Chondrocyte (in vitro differentiated cells): ENCODE measurements around the gene PABPC1L. TPM values are rescaled to one million over a fixed set of nuclear protein-coding genes. Genes with fewer than 3 reads are reported as not detected.

Experiments used
- DNase-seq: peaks from one replicate; pipeline ENCODE4 v3.0.0; 2021; ENCODE audit warnings: mixed read lengths, low spot score
- H3K27ac Mint-ChIP-seq: one replicate; pipeline ENCODE4 v1.8.0; 2021; ENCODE audit warnings: mild to moderate bottlenecking, moderate library complexity, mixed read lengths; ENCODE audit not compliant: unreplicated experiment
- H3K27me3 Mint-ChIP-seq: 2 replicates; pipeline ENCODE4 v1.8.0; 2021; ENCODE audit warnings: low read depth, mixed read lengths
- H3K36me3 Mint-ChIP-seq: 2 replicates; pipeline ENCODE4 v1.8.0; 2021; ENCODE audit warnings: low read depth, mixed read lengths
- H3K4me1 Mint-ChIP-seq: 2 replicates; pipeline ENCODE4 v1.8.0; 2021; ENCODE audit warnings: low read depth, mild to moderate bottlenecking, mixed read lengths
- H3K4me3 Mint-ChIP-seq: one replicate; pipeline ENCODE4 v1.8.0; 2021; ENCODE audit warnings: mild to moderate bottlenecking, moderate library complexity, mixed read lengths; ENCODE audit not compliant: unreplicated experiment
- H3K9me3 Mint-ChIP-seq: 2 replicates; pipeline ENCODE4 v1.8.0; 2021; ENCODE audit warnings: low read depth, mixed read lengths
- total RNA-seq: library from RNA; stranded (reverse); gene quantifications from 3 replicates; pipeline ENCODE4 v1.2.1, GENCODE V29; 2021
- TF ChIP-seq, protein P1 (sequence below): fragments of 200-600 bp; sonication (generic); IDR thresholded peaks from 2 replicates; pipeline ENCODE4 v1.5.0; 2021; ENCODE audit warnings: antibody characterized with exemption, mild to moderate bottlenecking, moderate library complexity

Gene PABPC1L
- total RNA-seq, 1 donor from 2014 or later, result 31.4 TPM

DNA sequence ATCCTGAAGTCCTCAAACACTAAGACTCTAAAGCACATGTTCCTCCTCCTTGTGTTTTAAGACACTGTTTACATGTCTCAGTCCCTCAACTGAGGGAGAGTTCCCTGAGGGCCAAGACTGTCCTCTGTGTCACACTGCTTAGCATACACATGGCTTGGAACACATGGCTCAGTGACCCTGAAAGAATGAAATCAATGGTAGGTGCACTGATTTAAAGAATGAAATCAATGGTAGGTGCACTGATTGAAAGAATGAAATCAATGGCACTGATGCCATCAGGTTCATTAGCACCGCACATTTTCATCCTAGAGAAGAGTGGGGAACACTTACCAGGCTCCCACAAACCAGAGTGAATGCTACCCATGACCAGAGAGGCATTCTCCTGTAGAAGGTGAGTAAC is 40.5 kb downstream of the PABPC1L start:
- no peak overlapping the region for H3K4me3 Mint-ChIP-seq
- no peak overlapping the region for H3K27ac Mint-ChIP-seq
- H3K4me1 Mint-ChIP-seq, result no peaks in the 10 kb centered on the region
- no peak for DNase-seq
- no peaks in the 10 kb centered on the region for H3K9me3 Mint-ChIP-seq
- H3K36me3 Mint-ChIP-seq, result peaks cover 47% of the 10 kb centered on the region
- TF ChIP-seq, protein P1, sequence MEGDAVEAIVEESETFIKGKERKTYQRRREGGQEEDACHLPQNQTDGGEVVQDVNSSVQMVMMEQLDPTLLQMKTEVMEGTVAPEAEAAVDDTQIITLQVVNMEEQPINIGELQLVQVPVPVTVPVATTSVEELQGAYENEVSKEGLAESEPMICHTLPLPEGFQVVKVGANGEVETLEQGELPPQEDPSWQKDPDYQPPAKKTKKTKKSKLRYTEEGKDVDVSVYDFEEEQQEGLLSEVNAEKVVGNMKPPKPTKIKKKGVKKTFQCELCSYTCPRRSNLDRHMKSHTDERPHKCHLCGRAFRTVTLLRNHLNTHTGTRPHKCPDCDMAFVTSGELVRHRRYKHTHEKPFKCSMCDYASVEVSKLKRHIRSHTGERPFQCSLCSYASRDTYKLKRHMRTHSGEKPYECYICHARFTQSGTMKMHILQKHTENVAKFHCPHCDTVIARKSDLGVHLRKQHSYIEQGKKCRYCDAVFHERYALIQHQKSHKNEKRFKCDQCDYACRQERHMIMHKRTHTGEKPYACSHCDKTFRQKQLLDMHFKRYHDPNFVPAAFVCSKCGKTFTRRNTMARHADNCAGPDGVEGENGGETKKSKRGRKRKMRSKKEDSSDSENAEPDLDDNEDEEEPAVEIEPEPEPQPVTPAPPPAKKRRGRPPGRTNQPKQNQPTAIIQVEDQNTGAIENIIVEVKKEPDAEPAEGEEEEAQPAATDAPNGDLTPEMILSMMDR, result no peak
- H3K27me3 Mint-ChIP-seq, result no peaks in the 10 kb centered on the region

DNA sequence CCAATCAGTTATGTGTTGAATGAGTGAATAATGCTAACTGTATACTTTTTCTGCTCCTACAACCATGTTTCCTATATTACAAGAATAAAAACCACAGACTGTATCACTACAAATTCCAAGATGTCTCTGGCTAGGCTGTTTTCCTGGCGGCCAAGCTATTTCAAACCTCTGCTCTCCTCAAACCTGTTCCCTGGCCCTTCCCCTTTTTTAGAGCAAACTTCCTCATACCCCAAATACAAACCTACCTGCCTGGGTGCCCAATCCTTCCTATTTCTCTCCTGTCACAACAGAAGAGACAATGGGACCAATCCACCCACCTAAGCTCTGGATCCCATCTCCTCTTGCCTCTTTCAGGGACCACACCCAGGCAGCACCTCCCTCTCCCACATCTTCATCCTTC is 42.9 kb downstream of the PABPC1L start:
- Mint-ChIP-seq H3K4me3 (no peak overlapping the region), H3K9me3 (no peaks in the 10 kb centered on the region), H3K27me3 (no peaks in the 10 kb centered on the region), H3K4me1 (no peaks in the 10 kb centered on the region), H3K27ac (no peak overlapping the region), H3K36me3 (peaks cover 57% of the 10 kb centered on the region)
- no peak for DNase-seq
- TF ChIP-seq, protein P1, result no peak

DNA sequence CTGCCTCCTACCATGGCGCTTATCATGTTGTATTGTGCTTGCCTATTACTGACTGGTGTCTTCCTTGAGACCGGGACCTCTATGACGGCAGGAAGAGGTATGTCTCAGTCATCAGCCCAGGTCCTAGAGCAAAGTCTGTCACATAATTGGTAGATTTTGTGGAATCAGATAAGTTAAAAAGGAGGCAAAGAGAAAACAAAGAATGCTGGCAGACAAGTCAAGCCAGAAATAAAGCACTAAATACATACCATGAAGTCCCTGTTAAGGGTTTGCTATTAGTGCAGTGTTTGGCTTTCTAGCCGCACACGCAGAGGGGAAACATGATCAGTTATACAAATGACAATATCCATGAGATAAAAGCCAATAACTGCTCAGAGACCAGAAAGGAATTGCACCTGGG is 44.4 kb downstream of the PABPC1L start:
- Mint-ChIP-seq H3K36me3 (peaks cover 54% of the 10 kb centered on the region), H3K9me3 (no peaks in the 10 kb centered on the region), H3K4me3 (no peak overlapping the region), H3K4me1 (peaks cover 13% of the 10 kb centered on the region), H3K27ac (no peak overlapping the region), H3K27me3 (no peaks in the 10 kb centered on the region)
- no peak for DNase-seq
- TF ChIP-seq, protein P1, result no peak

DNA sequence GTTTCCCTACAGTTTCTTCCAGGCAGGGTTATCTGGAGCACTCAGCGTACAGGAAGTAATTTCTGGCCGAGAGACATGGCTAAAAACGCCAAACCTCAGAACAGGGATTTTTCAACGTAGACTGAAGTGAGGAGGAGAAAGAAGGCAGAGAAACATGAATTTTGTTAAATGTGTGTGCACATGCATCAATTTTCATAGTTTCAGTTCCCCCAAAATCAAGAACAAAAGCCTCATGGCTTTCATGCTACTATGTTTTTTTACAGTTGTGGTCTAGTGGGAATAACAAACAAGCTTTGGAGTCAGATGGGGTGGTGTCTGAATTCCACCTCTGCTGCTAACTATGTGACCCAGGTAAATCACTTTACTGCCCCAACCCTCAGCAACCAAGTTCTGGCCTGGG is 45.4 kb downstream of the PABPC1L start:
- TF ChIP-seq, protein P1, result no peak
- Mint-ChIP-seq H3K27ac (no peak overlapping the region), H3K9me3 (no peaks in the 10 kb centered on the region), H3K4me3 (no peak overlapping the region), H3K4me1 (peaks cover 19% of the 10 kb centered on the region), H3K27me3 (no peaks in the 10 kb centered on the region), H3K36me3 (peaks cover 50% of the 10 kb centered on the region)
- DNase-seq, result no peak

DNA sequence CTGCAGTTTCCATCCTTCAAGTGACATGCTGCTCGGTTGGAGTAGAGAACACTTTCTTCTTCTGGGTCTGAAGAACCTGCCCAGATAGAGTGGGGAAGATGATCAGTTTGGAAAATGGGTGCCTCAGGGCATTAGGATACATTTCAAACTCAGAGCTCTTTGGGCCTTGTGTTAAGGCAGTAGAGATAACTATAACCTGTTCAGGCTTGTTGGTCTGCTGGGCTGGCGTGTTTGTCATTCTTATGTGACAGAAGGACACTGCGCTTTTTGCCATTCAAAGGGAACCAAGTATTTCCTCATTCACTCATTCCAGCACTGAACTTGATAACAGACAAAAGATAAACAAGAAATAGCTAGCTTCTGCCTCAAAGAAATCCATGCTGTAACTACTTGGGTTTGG is 46.5 kb downstream of the PABPC1L start:
- TF ChIP-seq, protein P1, result no peak
- no peaks in the 10 kb centered on the region for H3K27me3 Mint-ChIP-seq
- peaks cover 42% of the 10 kb centered on the region for H3K36me3 Mint-ChIP-seq
- peaks cover 23% of the 10 kb centered on the region for H3K4me1 Mint-ChIP-seq
- no peaks in the 10 kb centered on the region for H3K9me3 Mint-ChIP-seq
- no peak for DNase-seq
- H3K27ac Mint-ChIP-seq, result no peak overlapping the region
- no peak overlapping the region for H3K4me3 Mint-ChIP-seq
